Neural cell (in vitro differentiated cells): ENCODE results near the gene CNIH3. TPM values are rescaled to one million over a fixed set of nuclear protein-coding genes. Genes with fewer than 3 reads are reported as not detected.

Experiments
- H2AFZ ChIP-seq: fragments of 200-600, 300-800 bp; sonication (generic), shearing (Covaris generic); 2 replicates; pipeline ENCODE4 v1.6.0; 2014; ENCODE audit warnings: low read depth, mild to moderate bottlenecking, antibody characterized with exemption, low read length, moderate library complexity
- H3F3A ChIP-seq: fragments of 200-600 bp; shearing (Covaris generic); 2 replicates; pipeline ENCODE4 v1.6.1; 2016; ENCODE audit warnings: mild to moderate bottlenecking, moderate library complexity, mixed read lengths, antibody characterized with exemption, low read length; ENCODE audit not compliant: insufficient read depth, poor library complexity, severe bottlenecking
- H3K27ac ChIP-seq: fragments of 200-600, 300-800 bp; sonication (generic), shearing (Covaris generic); 2 replicates; pipeline ENCODE4 v1.5.1; 2014; ENCODE audit warnings: mild to moderate bottlenecking, low read length, moderate library complexity
- H3K27me3 ChIP-seq: fragments of 300-800, 200-600 bp; sonication (generic), shearing (Covaris generic); 2 replicates; pipeline ENCODE4 v1.6.0; 2014; ENCODE audit warnings: mild to moderate bottlenecking, low read depth, low read length, moderate library complexity; ENCODE audit not compliant: insufficient read depth
- H3K36me3 ChIP-seq: fragments of 300-800, 200-600 bp; sonication (generic), shearing (Covaris generic); 2 replicates; pipeline ENCODE4 v1.5.1; 2014; ENCODE audit warnings: mild to moderate bottlenecking, antibody characterized with exemption, low read length, moderate library complexity; ENCODE audit not compliant: insufficient read depth
- H3K4me2 ChIP-seq: fragments of 300-800, 200-600 bp; sonication (generic), shearing (Covaris generic); 2 replicates; pipeline ENCODE4 v1.6.0; 2014; ENCODE audit warnings: mild to moderate bottlenecking, low read length
- H3K4me3 ChIP-seq: fragments of 300-800, 200-600 bp; sonication (generic), shearing (Covaris generic); 2 replicates; pipeline ENCODE4 v1.5.1; 2014; ENCODE audit warnings: mild to moderate bottlenecking, low read length, moderate library complexity
- H3K79me2 ChIP-seq: fragments of 200-600 bp; shearing (Covaris generic); replicated peaks from 2 replicates; pipeline ENCODE4 v1.6.0; 2014; ENCODE audit warnings: mild to moderate bottlenecking, low read length, moderate library complexity; ENCODE audit not compliant: insufficient read depth
- H3K9ac ChIP-seq: fragments of 300-800, 200-600 bp; sonication (generic), shearing (Covaris generic); 2 replicates; pipeline ENCODE4 v1.6.1; 2016; ENCODE audit warnings: mild to moderate bottlenecking, low read length, mixed read lengths
- H3K9me2 ChIP-seq: fragments of 200-600 bp; shearing (Covaris generic); 2 replicates; pipeline ENCODE4 v1.6.1; 2016; ENCODE audit warnings: mild to moderate bottlenecking, low read length, mixed read lengths; ENCODE audit not compliant: insufficient read depth
- H3K9me3 ChIP-seq: fragments of 200-600, 300-800 bp; sonication (generic), shearing (Covaris generic); 2 replicates; pipeline ENCODE4 v1.6.1; 2016; ENCODE audit warnings: mild to moderate bottlenecking, mixed run types, low read length, moderate library complexity, mixed read lengths
- H4K20me1 ChIP-seq: fragments of 200-600 bp; shearing (Covaris generic); 2 replicates; pipeline ENCODE4 v1.6.1; 2016; ENCODE audit warnings: mild to moderate bottlenecking, mixed run types; ENCODE audit not compliant: insufficient read depth
- CTCF ChIP-seq: fragments of 450-650 bp; IDR thresholded peaks from 2 replicates; pipeline ENCODE4 v1.5.1; 2014; ENCODE audit warnings: antibody characterized with exemption, mild to moderate bottlenecking, moderate library complexity; ENCODE audit not compliant: poor library complexity, severe bottlenecking
- EP300 ChIP-seq: fragments of 450-650 bp; conservative IDR thresholded peaks from 2 replicates; pipeline ENCODE4 v1.6.1; 2014; ENCODE audit warnings: antibody characterized with exemption, mild to moderate bottlenecking, moderate library complexity; ENCODE audit not compliant: poor library complexity, severe bottlenecking
- EZH2 ChIP-seq: fragments of 200-600, 300-800 bp; shearing (Covaris generic), sonication (generic); IDR thresholded peaks from 2 replicates; pipeline ENCODE4 v1.6.1; 2014; ENCODE audit warnings: antibody characterized with exemption, low read length, borderline replicate concordance, mild to moderate bottlenecking; ENCODE audit not compliant: insufficient read depth, poor library complexity, severe bottlenecking
- MXI1 ChIP-seq: fragments of 450-650 bp; conservative IDR thresholded peaks from 2 replicates; pipeline ENCODE4 v1.6.1; 2014; ENCODE audit warnings: antibody characterized with exemption, mild to moderate bottlenecking; ENCODE audit not compliant: poor library complexity, severe bottlenecking
- POLR2AphosphoS5 ChIP-seq: IDR thresholded peaks from 2 replicates; pipeline ENCODE4 v1.6.1; 2012
- RAD21 ChIP-seq: fragments of 450-650 bp; conservative IDR thresholded peaks from 2 replicates; pipeline ENCODE4 v1.6.1; 2014; ENCODE audit warnings: antibody characterized with exemption, mild to moderate bottlenecking, moderate library complexity
- REST ChIP-seq: IDR thresholded peaks from 2 replicates; pipeline ENCODE4 v1.6.1; 2012; ENCODE audit warnings: borderline replicate concordance
- SMC3 ChIP-seq: fragments of 450-650 bp; conservative IDR thresholded peaks from 2 replicates; pipeline ENCODE4 v1.6.1; 2014; ENCODE audit warnings: antibody characterized with exemption, mild to moderate bottlenecking, moderate library complexity; ENCODE audit not compliant: poor library complexity
- TAF1 ChIP-seq: IDR thresholded peaks from 2 replicates; pipeline ENCODE4 v1.6.1; 2012; ENCODE audit warnings: low read depth
- polyA plus RNA-seq: library from polyadenylated mRNA; depleted of rRNA; stranded (reverse); fragments of >200 nt; gene quantifications from 2 replicates; pipeline ENCODE4 v1.2.3, GENCODE V29; 2014

CNIH3 gene
- polyA plus RNA-seq, 1 donor from 2014 or later: 9.3 TPM

- Histone ChIP-seq H3K9me3 (no peaks in the 10 kb centered on the region), H2AFZ (no peak overlapping the region), H4K20me1 (no peaks in the 10 kb centered on the region), H3K27me3 (no peaks in the 10 kb centered on the region), H3K36me3 (no peaks in the 10 kb centered on the region), H3F3A (no peaks in the 10 kb centered on the region), H3K4me2 (no peak overlapping the region), H3K79me2 (no peaks in the 10 kb centered on the region), H3K9ac (no peak overlapping the region), H3K4me3 (no peak overlapping the region), H3K27ac (no peak overlapping the region), H3K9me2 (no peaks in the 10 kb centered on the region)
- TF ChIP-seq MXI1 (no peak), REST (no peak), POLR2AphosphoS5 (no peak), EZH2 (no peak), TAF1 (no peak), RAD21 (no peak), SMC3 (no peak), EP300 (no peak), CTCF (no peak)
Measured at GRCh38 chr1:224705578-224705977, 89.5 kb downstream of the CNIH3 start.

- H3K27me3 ChIP-seq: no peaks in the 10 kb centered on the region
- no peaks in the 10 kb centered on the region for H3K36me3 ChIP-seq
- H3K27ac ChIP-seq: no peak overlapping the region
- H4K20me1 ChIP-seq: no peaks in the 10 kb centered on the region
- no peaks in the 10 kb centered on the region for H3F3A ChIP-seq
- H3K9me3 ChIP-seq: no peaks in the 10 kb centered on the region
- H2AFZ ChIP-seq: no peak overlapping the region
- no peak overlapping the region for H3K4me3 ChIP-seq
- H3K9ac ChIP-seq: no peak overlapping the region
- no peaks in the 10 kb centered on the region for H3K9me2 ChIP-seq
- TF ChIP-seq TAF1 (no peak), POLR2AphosphoS5 (no peak), EP300 (no peak), RAD21 (no peak), SMC3 (no peak)
- H3K4me2 ChIP-seq: no peak overlapping the region
- no peaks in the 10 kb centered on the region for H3K79me2 ChIP-seq
Measured at GRCh38 chr1:224707843-224708725, 92.0 kb downstream of the CNIH3 start.
